NOMO-1 treated with dmso at 0.1 percent for 144 hours (cell line): ENCODE measurements around the gene ZBTB42.

Source experiments
- DNase-seq: peaks from one replicate; lab custom pipeline; 2025; ENCODE audit not compliant: unreplicated experiment; lab: John Stamatoyannopoulos, UW

The ZBTB42 gene

DNA sequence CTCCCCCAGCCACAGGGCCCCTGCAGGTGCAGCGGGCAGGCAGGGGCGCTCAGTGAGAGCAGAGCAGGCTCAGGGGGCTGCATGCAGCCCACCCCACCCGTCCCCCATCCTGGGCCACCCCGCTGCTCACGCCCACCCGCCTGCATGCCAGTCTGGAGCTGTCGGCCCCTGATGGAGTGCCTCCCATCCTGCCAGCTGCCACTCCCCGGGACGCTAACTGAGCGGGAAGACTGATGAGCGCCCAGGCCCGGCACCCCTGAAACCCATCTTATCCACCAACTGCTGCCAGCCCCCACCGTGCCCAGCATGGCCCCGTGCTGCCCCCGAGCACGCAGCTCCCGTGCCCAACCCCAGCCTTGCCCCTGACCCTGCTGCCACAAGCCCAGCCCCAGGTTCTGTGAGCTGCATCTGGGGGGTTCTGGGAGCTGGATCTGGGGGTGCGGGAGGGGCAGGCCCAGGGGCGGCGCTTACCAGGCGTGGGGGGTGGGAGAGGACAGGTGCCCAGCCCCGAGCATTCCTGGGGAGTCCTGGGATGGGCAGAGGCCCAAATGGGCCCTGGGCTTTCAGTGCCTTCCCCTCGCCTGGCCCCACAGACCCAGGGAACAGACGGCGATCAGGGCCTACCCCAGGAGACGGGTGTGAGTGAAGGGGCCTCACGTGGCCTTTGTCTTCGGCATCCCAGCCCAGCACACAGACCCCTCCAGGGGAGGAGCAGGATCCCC lies 18.7 kb upstream of the ZBTB42 start:
- no peak for DNase-seq

DNA sequence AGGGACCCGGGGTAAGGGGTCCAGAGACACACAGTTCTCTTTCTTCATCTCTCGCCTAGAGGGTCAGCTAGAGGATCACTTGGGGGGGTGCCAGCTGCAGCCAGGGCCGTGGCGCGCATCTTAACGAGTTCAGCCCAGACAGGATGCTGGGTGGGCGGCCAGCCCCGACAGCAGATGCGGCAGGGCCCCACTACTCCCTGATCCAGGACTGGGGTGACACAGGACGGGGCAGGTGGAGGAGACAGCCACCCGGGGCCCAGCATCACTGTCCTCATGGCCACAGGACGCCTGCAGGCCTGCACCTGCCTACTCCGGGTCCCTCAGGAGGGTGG lies 18.1 kb upstream of the ZBTB42 start:
- no peak for DNase-seq

DNA sequence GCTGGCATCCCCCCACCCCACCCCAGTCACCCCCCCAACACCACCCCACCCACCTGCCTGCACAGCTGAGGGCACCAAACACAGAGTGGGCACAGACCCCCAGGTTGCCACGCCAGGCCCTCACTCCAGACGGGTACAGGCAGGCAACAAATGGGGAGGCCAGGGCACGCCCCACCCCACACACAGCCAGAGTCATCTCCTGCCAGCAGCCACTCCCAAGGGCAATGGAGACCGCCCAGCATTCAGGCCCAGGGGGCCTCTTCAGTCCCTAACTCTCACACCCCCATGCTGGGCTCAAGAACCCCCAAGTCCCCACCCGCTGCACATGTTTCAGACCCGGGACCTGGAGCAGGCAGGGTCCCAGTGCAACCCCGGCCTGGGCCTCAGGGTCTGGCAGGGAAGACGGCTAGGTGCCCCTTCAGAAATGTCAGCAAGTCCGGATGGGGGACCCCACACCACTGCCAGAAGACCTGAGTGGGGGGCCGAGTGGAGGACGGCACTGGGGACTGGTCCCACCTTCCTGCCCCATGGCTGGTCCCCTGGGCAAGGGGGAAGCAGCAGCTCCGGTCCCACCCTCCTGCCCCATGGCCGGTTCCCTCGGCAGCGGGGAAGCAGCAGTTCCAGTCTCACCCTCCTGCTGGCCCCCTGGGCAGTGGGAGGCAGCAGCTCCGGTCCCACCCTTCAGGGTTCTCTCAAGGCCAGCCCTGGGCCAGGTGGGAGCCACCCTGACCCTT lies 17.2 kb upstream of the ZBTB42 start:
- no peak for DNase-seq

DNA sequence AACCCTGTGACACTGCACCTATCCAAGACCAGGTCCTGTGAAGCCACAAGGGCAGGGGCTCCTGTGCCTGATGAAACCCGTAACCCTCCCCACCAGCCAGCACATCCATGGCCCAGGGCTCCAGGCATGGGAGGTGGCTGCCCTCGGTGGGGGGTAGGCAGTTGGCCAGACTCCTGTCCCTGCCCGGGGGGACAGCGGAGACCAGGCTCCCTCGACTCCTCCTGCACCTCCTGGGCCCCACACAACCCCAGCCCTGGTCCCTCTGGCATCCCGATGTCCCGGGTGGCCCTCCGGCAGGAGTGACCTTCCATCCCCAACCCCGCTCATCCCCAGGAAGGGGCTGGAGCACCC lies 16.7 kb upstream of the ZBTB42 start:
- no peak for DNase-seq

DNA sequence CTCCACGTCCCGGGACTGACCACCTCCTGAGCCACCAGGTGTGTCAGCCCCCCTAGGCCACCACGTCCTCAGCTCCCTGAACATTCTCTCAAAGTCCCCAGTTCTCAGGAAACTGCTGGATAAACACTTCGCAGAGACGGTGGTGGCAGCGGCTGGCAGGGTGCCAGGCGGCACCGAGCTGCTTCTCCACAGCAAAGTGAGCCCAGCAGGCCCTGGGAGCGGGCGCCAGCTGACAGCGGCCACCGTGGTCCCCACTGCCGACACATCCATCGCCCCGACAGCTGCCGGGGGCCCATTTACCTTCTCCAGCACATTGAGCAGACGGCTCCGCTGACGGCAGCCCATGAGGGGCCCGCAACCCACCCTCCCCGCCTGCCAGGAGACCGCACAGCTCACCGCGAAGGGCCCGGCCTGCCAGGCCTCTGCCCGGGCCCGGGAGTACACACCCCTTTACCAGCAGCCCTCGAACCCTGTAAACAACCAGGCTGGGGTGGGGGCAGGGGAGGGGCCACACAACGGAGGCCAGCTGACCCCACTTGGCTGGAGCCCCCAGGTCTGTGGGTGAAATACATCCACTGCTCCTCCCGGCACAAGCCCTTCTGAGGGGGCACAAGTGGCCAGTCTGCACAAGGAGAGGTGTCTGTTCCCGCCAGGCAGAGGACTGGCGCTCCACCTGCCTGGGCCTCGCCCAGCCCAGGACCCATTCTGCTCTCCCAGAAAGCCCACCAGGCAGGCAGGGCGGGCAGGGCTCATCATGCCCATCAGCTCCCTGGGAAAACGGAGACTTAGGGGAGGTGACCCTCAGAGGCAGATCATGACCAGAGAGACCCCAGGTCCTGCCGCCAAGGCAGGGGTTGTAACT lies 15.8 kb upstream of the ZBTB42 start:
- no peak for DNase-seq

DNA sequence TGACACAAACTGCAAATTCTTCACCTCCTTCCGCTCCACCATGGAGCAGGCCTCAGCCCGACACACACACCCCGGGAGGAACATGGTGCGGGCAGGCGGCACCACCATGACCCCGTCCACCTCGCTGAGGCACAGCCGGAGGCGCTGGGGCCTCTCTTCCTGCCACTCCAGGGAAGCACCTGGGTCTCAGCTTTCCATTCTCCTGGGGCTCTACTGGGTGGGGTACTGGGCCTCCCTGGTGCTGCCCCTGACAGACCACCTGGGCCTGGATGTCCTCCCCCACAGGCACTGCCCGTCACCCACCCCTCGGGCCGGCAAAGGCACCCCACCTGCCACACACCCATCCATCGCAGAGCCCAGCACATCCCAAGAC lies 15.2 kb upstream of the ZBTB42 start:
- DNase-seq = no peak

DNA sequence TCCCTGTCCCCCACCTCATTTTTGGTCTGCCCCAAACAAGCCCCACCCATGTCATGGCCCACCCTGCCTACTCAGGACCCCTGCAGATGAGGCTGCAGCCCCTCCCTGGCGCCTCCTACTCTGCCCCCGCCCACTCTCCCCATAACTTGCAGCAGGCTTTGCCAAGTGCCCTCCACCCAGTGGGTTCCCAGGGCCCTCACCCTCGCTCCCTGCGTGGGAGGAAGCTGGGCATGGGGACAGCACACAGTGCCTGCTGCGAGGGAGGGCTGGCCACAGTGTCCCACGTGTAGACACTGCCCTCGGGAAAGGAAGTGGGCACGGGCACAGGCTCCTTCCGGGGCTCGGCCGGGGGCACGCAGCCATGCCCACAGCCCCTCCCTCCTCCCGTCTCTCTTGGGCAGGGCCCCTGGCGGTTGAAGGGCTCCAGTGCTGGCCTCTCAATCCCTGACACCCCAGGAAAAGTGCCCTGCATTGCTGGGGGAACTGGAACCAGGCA lies 14.8 kb upstream of the ZBTB42 start:
- DNase-seq = no peak

DNA sequence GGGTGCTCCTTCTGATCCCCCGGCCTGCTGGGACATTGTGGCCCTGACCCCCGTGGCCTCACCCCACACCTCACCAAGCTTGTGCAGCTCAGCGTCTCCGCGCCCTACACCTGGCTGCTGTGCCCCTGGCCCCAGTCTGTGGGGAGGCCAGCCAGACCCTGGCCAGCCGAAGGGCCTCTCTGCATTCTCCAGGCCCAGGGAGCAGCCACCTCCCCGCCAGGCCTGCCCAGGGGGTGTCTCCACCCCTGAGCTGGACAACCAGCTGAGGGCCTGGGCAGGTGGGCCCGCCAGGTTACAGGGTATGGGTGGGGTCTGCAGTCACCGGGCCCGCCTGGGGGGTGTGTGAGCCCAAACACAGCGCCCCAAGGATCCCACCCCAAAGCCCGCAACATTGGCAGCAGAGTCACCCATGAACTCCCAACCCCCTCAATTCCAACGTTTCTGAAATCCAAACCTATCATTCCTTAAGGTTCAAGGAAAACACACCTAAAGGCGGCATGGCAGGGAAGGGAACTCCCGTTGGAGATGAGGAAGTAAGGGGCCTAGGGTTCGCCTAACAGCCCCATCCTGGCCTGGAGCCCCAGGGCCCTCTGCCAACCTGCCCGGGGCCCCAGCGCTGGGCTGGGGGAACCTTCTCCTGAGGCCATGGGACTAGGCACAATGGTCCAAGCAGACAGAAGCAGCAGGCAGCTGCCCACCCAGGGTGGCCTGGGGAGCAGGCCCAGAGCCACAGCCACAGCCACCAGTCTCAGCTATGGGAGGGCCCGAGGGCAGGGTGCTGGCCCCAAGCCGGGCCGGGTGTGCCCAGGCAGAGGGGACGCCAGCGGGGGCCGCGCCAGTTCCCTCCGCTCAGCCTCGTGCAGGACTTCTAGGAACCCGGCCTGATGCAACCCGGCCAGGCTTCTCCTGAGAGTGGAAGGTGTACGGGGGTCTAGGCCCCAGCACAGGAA lies 13.9 kb upstream of the ZBTB42 start:
- no peak for DNase-seq

DNA sequence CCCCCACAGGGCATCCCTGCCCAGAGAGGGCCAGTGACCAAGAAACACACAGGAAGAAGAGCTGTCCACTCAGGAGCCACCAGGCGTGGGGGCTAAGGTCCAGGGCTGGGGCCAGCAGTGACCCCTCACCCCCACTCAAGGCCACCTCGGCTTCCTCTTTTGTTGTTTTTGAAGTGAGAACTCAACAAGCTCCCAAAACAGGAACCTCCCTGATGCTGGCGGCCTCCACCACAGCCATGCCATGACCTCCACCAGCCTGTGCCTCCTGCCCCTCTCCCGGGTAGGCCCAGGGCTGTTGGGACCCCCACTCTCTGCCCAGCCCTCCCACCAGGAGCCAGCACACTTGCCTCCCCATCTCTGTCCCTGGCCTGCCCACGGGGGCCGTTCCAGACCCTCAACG lies 13.2 kb upstream of the ZBTB42 start:
- no peak for DNase-seq

DNA sequence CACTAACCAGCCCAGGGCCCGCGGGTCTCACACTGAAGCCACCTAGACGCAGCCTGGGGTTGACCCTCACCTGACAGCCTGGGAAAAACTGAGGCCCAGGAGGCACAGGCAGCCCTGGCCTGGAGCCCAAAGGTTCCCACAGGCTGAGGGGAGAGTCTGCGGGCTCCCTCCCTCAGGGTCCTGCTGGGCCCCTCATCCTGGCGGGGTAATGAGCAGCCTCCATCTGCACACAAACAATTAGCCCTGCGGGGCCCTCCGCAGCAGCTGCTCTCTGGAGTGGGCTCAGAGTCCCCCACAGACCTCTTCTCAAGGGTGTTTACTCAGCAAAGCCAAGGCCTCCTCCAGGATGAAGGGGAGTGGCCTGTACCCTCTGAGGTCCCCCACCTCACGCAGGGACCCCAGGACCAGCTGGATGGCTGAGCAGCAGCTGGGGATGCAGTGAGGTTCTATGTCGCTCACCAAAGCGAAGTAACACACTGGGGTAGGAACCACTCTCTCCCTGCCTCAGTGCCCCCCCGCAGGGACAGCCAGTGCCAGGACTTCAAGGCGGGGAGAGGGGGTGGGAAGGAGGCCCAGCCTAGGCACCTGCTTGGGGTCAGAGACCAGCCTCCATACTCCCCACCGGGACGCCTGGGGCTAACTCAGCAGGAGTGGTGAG lies 12.6 kb upstream of the ZBTB42 start:
- DNase-seq = no peak

DNA sequence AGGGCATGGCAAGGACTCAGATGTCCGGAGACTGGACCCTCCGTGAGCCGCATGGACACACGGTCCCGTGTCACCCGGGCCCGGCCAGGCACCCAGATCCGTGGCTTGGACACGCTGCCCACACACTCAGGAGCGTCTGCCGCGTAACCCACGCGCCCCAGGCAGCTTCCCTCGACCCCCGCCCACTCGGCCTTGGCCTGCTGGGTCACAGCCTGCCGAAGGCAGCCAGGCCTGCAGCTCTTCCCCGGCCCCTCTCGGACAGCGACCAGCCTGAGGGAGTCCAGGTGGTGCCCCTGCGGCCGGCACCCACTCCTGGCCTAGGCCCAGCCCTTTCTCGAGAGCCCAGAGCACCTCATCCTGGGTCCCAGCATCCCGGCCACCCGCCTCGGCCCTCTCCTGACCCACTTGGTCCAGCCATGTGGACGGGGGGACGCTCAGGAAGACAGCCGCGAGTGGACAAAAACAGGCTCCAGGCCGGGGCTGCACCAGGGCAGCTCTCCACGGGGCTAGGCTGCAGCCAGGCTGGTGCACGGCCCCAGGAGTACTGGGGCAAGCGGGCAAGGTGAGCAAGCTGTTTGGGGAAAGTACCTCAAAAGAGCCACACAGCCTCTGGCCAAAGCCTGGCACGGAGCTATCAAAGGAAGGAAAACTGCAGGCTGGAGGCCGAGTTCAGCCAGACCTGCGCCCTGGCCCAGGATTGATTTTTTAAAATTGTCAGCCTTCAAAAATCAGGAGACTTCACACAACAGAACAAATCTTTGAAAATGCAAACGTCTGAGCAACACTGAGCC lies 11.8 kb upstream of the ZBTB42 start:
- no peak for DNase-seq

DNA sequence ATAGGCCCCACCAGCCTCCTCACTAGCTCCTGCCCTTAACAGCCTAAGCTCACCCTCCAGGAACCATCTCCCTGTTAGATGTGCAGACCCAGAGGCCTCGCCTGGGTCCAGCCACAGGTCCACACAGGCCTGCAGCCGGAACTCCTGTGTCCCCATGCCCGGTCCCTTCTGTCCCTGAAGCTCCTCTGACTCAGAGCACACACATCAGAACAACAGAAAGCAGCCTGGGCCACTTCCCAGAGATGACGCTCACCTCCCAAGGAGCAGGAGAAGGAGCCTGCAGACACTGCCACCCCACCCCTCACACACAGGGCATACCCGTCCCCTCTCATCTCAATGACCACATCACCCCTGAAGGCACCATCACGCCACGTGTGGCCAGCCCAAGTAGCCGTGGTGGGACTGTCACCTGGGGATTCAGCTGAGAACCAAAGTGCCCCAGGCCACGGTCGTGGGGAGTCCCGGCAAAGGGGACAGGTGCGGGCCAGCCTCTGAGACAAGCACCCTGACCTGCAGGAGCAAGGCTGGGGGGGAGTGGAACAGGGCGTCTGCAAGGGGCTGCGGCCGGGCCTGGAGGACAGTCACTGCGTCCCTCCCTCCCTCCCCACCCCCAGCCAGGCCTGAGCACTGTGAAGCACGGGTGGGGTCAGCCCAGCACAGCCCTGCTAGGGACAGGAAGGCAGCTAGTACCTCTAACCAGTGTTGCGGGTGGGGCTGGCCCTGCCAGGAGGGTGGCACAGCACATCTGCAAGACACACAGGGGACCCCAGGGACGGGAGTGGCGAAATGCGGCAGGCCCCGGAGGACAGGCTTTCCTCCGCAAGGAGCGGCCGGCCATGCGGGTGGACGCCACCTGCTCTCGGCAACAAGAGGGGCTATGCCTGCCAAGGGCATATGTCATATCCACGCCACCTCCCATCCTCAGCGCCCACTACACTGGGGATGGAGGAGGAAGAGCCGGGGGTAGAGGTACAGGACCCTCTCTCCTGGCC lies 10.9 kb upstream of the ZBTB42 start:
- DNase-seq = no peak

DNA sequence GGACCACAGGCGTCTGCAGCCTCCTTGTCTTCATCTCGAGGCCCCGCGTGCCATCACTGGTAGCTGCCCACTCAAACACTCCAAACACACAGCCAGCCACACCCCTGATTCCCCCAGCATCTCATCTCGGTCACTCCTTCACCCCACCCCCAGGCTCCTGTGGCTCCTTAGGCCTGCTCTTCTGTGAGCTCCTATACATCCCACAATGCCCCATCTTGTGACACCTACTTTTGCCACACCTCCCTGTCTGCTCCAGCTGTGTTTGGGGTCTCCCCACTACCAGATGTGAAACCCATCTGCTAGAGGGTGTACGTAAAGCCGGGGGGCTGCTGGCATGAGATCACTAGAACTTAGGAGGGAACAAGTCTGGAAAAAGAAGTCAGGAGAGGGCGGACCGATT lies 9.5 kb upstream of the ZBTB42 start:
- no peak for DNase-seq

DNA sequence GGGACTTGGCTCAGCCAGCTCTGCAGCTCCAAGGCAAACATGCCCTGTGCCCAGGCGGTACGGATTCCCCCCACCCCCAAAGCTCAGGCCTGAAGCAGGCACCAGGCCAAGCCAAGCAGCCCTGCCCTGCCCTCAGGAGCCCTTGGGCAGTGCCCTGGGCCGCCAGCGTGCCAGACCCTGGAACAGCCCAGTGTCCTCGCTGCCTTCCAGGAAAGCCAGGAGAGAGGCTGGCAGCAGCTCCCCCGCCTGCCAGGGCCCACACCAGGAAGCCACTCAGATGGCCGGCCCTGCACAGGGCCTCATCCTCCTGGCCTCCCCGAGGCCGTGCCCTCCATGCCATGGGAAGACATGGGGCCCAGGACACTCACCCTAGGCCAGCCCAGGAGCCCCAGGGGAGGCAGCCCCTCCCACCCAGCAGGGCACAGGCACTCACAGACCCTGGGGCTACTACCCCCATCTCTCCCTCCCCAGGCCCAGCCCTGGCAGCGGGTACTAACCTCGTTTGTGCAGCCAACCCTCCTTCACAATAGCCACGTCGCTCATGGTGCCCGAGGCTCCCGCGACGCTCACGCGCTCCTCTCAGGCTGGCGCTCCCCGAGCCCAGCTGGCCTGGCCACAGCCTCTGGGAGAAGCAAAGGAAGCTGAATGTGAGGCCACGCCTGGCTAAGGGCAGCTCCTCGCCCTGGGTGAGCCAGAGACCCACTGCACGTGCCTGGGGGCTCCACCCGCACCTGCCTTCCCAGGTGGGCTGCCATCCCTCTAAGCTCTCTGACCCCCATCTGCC lies 8.6 kb upstream of the ZBTB42 start:
- DNase-seq = no peak

DNA sequence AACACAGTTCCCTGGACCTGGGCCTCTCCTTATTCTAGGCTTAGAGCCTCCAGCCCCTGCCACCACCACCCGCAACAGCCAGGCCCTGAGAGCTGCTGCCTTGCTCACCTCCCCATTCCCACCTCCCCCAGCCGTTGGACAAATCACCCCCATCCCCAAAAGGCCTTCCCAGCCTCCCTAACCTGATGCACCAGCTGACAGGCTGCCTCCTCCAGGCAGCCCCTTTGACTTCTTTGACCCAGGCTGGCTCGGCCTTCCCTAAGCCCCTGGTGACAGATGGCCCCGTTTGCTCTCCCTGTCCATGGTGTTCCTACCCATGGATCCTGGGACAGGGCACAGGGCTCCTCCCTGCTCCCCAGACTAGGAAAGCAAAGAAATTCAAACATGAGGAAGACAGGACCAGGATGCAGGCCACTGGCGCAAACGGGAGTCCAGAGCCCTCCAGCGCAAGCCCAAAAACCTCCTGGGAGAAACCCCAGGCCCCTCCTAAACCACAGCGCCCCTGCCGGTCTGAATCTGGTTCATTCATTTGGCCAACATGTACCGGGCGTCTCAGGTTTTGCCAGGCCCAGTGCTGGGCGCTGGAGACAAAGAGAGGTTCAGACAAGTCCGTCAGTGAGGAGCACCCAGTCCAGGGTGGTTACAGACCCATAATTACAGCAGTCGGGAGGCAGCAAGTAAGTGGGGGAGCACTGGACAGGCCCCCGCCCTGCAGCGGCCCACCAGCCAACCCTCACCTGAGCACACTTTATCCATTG lies 7.8 kb upstream of the ZBTB42 start:
- no peak for DNase-seq

DNA sequence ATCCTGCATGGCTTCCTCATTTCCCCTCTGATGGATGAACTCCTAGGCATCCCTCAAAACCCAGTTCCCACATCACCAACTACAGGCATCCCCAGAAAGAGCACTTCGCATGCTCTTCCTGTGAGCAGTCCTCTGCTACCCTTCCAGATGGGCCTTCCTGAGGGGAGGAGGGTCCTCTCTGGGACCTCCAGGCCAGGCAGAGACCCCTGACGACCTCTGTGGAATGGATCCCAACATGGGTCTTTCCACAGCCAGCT lies 7.3 kb upstream of the ZBTB42 start:
- no peak for DNase-seq

DNA sequence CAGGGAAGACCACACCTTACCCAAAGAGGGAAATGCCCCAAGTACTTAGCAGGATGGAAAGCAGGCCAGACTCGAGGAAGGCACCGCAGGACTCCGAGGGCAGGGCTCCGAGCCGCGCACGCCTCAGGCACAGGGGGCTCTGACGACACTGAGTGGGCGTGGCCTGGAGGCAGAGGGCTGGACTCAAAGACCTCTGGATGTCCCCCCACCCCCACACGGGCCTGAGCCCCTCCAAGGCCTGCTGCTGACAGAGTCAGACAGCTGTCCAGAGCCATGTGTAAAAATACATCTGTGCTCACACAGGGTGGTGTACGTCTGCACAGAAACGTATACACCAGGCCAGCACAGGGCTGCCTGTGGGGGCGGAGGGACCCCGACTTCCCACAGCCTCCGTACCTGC lies 6.8 kb upstream of the ZBTB42 start:
- DNase-seq = no peak
